ENCODE data around the gene IGF2BP3.

DNA sequence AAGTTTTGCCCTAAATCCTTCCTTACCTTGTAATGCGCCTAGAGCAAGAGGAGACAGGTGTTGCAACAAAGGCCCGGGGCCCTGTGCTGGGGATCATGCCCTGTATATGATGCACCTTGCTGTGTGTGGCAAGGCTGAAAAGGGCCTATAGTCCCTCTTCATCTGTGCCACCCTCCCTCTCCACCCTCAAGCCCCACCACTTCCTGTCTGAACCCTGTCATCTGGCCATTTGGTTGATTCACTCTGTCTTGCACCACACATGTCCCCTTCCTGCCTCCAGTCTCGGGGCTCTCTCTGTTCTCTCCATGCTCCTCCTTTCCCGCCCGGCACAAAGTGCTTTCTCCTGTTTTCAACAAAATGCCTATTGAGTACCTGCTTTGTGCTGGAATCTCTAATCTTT, 182.7 kb downstream of the IGF2BP3 start:
- no peak for TF ChIP-seq CTCF (IDR thresholded peaks at IDR 0.05 in 8 of 11, conservative IDR thresholded peaks at IDR 0.05 in 3 of 11)
- TF ChIP-seq POLR2A (IDR thresholded peaks at IDR 0.05) = no peak

All from spleen (tissue), 7 donors.